ENCODE measurements around the gene EFNA4.

EFNA4 gene, protein sequence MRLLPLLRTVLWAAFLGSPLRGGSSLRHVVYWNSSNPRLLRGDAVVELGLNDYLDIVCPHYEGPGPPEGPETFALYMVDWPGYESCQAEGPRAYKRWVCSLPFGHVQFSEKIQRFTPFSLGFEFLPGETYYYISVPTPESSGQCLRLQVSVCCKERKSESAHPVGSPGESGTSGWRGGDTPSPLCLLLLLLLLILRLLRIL

DNA sequence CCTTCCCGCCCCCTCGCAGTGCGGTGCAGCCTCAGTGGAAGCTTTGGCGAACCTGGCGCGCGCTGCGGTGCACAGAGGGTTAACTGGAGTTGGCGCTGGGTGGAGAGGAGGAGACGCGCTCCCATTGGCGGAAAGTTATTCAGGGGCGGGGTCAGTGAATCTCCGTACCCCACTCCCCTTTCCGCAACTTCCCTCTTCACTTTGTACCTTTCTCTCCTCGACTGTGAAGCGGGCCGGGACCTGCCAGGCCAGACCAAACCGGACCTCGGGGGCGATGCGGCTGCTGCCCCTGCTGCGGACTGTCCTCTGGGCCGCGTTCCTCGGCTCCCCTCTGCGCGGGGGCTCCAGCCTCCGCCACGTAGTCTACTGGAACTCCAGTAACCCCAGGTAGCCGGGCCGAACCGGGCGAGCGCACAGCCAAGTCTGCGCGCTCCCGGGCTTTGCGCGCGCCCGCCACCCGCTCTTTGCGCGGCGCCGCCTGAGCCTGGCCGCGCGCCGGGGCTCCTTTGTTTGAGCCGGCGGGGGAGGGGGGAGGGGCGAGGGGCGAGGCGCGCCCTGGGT lies at the start of gene EFNA4:
Gene EFNA4 (plus strand): TSS at position 191 of the 561 bp plus-strand sequence. CDS start 84 bp downstream, at position 275.
- Histone ChIP-seq H3K36me3 (ENCODE audit: insufficient read depth, low read length) (no peaks in the 10 kb centered on the region), H3K9ac (ENCODE audit: low read depth, low read length) (peak within 1 kb of the TSS; percentile 92), H3K9me3 (ENCODE audit: control insufficient read depth, insufficient read depth, low read length) (no peaks in the 10 kb centered on the region), H3K4me1 (ENCODE audit: insufficient read depth, low read length) (no peaks in the 10 kb centered on the region; the same call in 1 of the 2 replicates)

- no peak overlapping the region for H3K9ac ChIP-seq (ENCODE audit: low read depth, low read length)
- peaks cover 27% of the 10 kb centered on the region; the same call in 1 of the 2 replicates for H3K4me1 ChIP-seq (ENCODE audit: insufficient read depth, low read length)
- peaks cover 2% of the 10 kb centered on the region; the same call in 1 of the 2 replicates for H3K36me3 ChIP-seq (ENCODE audit: insufficient read depth, low read length)
- H3K9me3 ChIP-seq (ENCODE audit: control insufficient read depth, insufficient read depth, low read length) = no peaks in the 10 kb centered on the region
Observed at GRCh38 chr1:155014709-155015508, 48.6 kb upstream of the EFNA4 start.

DNA sequence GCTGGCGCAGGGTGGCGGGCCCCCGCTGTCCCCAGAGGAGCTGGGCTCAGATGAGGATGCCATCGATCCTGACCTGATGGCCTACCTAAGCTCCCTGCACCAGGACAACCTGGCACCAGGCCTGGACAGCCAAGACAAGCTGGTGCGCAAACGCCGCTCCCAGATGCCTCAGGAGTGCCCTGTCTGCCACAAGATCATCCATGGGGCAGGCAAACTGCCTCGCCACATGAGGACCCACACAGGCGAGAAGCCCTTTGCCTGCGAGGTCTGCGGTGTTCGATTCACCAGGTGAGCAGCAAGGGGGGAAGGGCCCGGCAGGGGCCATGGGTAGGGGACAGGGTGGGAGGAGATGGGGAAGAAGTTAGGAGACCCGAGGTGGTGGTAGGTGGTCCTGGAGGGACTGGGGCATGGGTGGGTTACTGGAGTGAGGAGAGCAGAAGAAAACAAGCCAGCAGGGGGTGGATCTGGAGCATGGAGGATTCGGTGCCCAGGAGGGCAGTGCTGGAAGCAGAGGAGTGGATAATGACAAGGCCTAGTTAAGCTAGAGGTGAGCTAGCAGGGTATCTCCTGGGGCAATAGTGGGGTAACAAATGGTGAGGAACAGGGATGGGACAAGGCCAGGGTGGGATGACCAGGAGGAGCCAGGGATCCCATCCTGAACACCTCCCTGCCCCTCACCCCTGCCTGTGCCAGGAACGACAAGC lies 47.9 kb upstream of the EFNA4 start:
- Histone ChIP-seq H3K9me3 (ENCODE audit: control insufficient read depth, insufficient read depth, low read length) (no peaks in the 10 kb centered on the region), H3K36me3 (ENCODE audit: insufficient read depth, low read length) (peaks cover 2% of the 10 kb centered on the region; the same call in 1 of the 2 replicates), H3K4me1 (ENCODE audit: insufficient read depth, low read length) (peaks cover 27% of the 10 kb centered on the region; the same call in 1 of the 2 replicates)

GRCh38 chr1:155016231-155016831 lies 47.2 kb upstream of the EFNA4 start:
- Histone ChIP-seq H3K9ac (ENCODE audit: low read depth, low read length) (no peak overlapping the region), H3K9me3 (ENCODE audit: control insufficient read depth, insufficient read depth, low read length) (no peaks in the 10 kb centered on the region), H3K36me3 (ENCODE audit: insufficient read depth, low read length) (peaks cover 2% of the 10 kb centered on the region; the same call in 1 of the 2 replicates), H3K4me1 (ENCODE audit: insufficient read depth, low read length) (peaks cover 27% of the 10 kb centered on the region; the same call in 1 of the 2 replicates)

More for the DNA sequence above, 47.9 kb upstream of the EFNA4 start:
- H3K9ac ChIP-seq (ENCODE audit: low read depth, low read length) = no peak overlapping the region

DNA sequence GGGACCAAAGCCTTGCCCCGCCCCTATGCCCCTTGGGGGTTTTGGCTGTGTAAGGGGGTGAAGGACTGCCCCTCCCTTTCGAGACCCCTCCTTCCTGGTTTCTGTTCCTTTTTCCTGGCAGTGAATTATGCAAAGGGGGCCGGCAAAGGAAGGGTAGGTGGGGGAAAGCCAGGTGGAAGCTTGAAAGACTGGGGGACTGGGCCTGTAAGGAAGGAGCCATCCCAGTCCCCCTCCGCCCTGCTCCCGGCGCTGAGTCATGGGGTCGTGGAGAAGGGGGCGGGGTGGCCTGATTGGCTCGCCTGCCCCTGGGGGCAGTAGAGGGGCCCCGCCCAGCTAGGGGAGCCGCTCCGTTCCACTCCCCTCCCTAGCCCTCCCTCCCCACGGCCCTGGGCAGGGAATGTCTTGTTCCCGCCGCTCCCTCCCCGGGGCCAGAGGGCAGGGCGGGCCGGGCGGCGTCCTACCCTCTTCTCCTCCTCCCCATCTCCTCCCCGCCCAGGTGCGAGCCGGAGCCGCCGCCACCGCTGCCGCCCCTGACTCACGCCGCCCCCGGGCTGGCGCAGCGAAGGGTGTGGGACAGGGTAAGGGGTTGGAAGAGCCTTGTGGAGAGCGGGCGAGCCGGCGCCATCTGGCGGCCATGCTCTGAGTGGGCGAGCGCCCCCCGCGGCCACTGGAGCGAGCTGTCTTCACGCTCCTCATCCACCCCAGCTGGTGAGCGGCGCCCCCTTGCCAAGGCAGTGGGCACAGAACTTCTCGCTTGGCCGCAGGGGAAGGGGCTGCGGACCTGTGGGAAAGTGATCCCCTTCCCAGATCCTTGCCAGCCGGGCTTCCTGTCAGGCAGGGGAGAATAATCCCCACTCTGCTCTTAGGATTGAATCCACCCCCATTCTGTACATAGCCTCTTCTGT lies 46.2 kb upstream of the EFNA4 start:
- Histone ChIP-seq H3K9ac (ENCODE audit: low read depth, low read length) (peak overlapping the region; percentile 40; the same call in 1 of the 2 replicates), H3K36me3 (ENCODE audit: insufficient read depth, low read length) (peaks cover 2% of the 10 kb centered on the region; the same call in 1 of the 2 replicates), H3K9me3 (ENCODE audit: control insufficient read depth, insufficient read depth, low read length) (no peaks in the 10 kb centered on the region), H3K4me1 (ENCODE audit: insufficient read depth, low read length) (peaks cover 21% of the 10 kb centered on the region; the same call in 1 of the 2 replicates)

DNA sequence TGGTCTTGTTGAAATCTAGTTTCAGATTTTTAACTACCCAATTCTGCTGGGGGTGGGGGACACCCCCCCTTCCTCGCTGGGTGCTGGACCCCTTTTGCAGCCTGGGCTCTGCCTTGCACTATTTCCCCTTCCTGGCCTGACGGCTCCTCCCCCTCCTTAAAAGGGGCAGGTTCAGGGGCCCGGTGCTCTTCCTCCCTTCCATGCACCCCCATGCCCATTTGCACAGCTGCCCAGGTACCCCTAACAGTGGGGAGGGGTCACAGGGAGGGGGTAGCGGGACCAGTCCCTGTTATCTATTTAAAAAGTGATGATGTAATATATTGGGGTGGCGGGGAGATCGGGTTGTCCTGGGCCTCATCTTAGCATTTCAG lies 45.6 kb upstream of the EFNA4 start:
- peaks cover 2% of the 10 kb centered on the region; the same call in 1 of the 2 replicates for H3K36me3 ChIP-seq (ENCODE audit: insufficient read depth, low read length)
- peak overlapping the region; percentile 40; the same call in 1 of the 2 replicates for H3K9ac ChIP-seq (ENCODE audit: low read depth, low read length)
- peaks cover 17% of the 10 kb centered on the region; the same call in 1 of the 2 replicates for H3K4me1 ChIP-seq (ENCODE audit: insufficient read depth, low read length)
- H3K9me3 ChIP-seq (ENCODE audit: control insufficient read depth, insufficient read depth, low read length) = no peaks in the 10 kb centered on the region

DNA sequence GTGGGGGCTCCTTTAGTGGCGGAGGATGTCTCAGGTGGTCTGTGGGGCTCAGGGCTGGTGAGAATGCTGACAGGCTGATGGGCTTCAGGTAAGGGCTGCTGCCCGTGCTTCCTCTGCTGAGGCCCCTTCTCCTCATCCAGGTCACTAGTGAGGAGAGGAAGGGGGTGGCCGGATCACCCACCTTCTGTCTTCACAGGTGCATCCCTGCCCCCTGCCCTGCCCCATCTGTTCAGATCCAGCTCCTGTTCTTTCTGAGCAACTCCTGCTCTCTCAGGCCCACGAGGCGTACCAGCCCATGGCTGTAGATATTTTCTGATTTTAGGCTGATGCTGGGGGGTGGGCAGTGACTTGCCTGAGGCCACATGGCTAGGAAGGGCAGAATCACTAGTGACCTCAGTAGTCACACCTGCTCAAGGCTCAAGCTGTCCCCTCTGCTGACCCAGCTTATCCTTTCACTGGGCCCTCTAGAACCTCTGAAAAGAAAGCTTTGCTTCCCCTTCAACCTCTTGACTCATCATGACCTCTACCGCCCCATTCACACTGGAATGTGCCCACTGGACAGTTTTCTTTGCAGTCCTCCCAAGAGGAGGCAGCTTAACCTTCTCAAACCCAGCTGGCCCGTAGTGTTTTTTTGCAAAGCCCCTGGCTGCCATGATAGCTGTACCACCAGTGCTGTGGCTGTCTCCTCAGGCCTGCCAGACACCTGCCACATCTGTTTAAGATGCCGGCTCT lies 44.8 kb upstream of the EFNA4 start:
- H3K4me1 ChIP-seq (ENCODE audit: insufficient read depth, low read length) = peaks cover 16% of the 10 kb centered on the region; the same call in 1 of the 2 replicates
- H3K36me3 ChIP-seq (ENCODE audit: insufficient read depth, low read length) = peaks cover 2% of the 10 kb centered on the region; the same call in 1 of the 2 replicates
- no peak overlapping the region for H3K9ac ChIP-seq (ENCODE audit: low read depth, low read length)
- H3K9me3 ChIP-seq (ENCODE audit: control insufficient read depth, insufficient read depth, low read length) = no peaks in the 10 kb centered on the region

- H3K9me3 ChIP-seq (ENCODE audit: control insufficient read depth, insufficient read depth, low read length) = no peaks in the 10 kb centered on the region
- H3K36me3 ChIP-seq (ENCODE audit: insufficient read depth, low read length) = peaks cover 2% of the 10 kb centered on the region; the same call in 1 of the 2 replicates
- no peak overlapping the region for H3K9ac ChIP-seq (ENCODE audit: low read depth, low read length)
- H3K4me1 ChIP-seq (ENCODE audit: insufficient read depth, low read length) = peaks cover 12% of the 10 kb centered on the region; the same call in 1 of the 2 replicates
Observed at GRCh38 chr1:155019377-155020245, 43.9 kb upstream of the EFNA4 start.

DNA sequence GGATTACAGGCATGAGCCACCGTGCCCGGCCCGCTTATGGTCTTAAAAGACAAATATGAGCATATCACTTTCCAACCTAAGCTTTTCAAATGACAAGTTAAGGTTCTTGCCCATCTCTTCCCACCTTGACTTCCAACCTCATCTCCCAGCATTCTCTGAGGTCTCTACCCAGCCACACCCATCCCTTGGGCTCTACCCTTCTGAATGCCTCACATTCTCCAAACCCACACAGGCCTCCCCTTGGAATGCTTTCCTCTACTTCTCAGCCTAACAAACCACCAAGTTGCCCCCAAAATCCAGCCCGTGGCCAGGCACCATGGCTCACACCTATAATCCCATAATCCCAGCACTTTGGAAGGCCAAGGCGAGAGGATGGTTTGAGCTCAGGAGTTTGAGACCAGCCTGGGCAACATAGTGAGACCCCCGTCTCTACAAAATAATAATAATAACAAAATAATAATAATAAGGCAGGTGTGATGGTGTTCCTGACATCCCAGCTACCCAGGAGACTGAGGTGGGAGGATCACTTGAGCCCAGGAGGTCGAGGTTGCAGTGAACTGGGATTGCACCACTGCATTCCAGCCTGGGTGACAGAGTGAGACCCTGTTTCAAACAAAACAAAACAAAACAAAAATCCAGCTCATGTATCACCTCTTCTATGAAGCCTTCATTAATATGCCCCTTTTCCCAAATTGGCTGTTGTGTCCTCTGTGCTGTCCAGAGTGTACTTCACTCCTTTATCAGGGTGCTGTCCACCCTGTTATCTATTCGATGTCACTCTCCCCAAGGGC lies 41.2 kb upstream of the EFNA4 start:
- no peaks in the 10 kb centered on the region for H3K9me3 ChIP-seq (ENCODE audit: control insufficient read depth, insufficient read depth, low read length)
- H3K4me1 ChIP-seq (ENCODE audit: insufficient read depth, low read length) = peaks cover 18% of the 10 kb centered on the region; the same call in 1 of the 2 replicates
- no peak overlapping the region for H3K9ac ChIP-seq (ENCODE audit: low read depth, low read length)
- no peaks in the 10 kb centered on the region for H3K36me3 ChIP-seq (ENCODE audit: insufficient read depth, low read length)

DNA sequence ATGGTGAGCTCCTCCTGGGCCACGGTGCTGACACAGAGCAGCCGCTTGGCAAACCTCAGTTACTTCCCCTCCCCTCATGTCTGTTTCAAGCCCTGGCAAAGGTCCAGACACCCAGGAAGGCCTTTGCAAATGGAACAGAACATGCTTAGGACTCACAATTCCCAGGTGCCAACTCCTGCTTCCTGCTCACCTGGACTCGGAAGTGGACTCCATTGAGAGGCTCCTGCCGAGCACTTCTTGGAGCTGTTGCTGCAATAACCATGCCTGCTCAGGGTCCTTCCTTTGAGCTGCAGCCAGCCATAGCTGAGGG lies 40.7 kb upstream of the EFNA4 start:
- H3K9ac ChIP-seq (ENCODE audit: low read depth, low read length) = no peak overlapping the region
- no peaks in the 10 kb centered on the region for H3K36me3 ChIP-seq (ENCODE audit: insufficient read depth, low read length)
- peaks cover 15% of the 10 kb centered on the region; the same call in 1 of the 2 replicates for H3K4me1 ChIP-seq (ENCODE audit: insufficient read depth, low read length)
- H3K9me3 ChIP-seq (ENCODE audit: control insufficient read depth, insufficient read depth, low read length) = no peaks in the 10 kb centered on the region

GRCh38 chr1:155023627-155024026 lies 39.9 kb upstream of the EFNA4 start:
- Histone ChIP-seq H3K36me3 (ENCODE audit: insufficient read depth, low read length) (no peaks in the 10 kb centered on the region), H3K4me1 (ENCODE audit: insufficient read depth, low read length) (peaks cover 12% of the 10 kb centered on the region; the same call in 1 of the 2 replicates), H3K9ac (ENCODE audit: low read depth, low read length) (no peak overlapping the region), H3K9me3 (ENCODE audit: control insufficient read depth, insufficient read depth, low read length) (no peaks in the 10 kb centered on the region)
